Peyer's patch (tissue), 4 donors: ENCODE measurements around the gene ENAH. TPM values are rescaled to one million over a fixed set of nuclear protein-coding genes. Genes with fewer than 3 reads are reported as not detected.

Experiments
- DNase-seq, 3 donors: peaks; one replicate each; pipeline ENCODE4 v3.0.0-alpha.2; 2017 to 2019
- H3K27ac ChIP-seq, 4 donors: fragments of 200-600 bp; sonication (generic); one replicate each; pipeline ENCODE4 v1.5.1; 2016 to 2019
- H3K27me3 ChIP-seq, 2 donors: fragments of 200-600 bp; sonication (generic); one replicate each; pipeline ENCODE4 v1.5.1; 2019
- H3K36me3 ChIP-seq, 3 donors: fragments of 200-600 bp; sonication (generic); one replicate each; pipeline ENCODE4 v1.5.1; 2016 to 2019
- H3K4me1 ChIP-seq, 4 donors: fragments of 200-600 bp; sonication (generic); one replicate each; pipeline ENCODE4 v1.5.1; 2016 to 2019
- H3K4me3 ChIP-seq, 4 donors: fragments of 200-600 bp; sonication (generic); 1 replicate in 3 of 4; 2 replicates in 1 of 4; pipeline ENCODE4 v1.5.1; 2016 to 2019; ENCODE audit warnings: mild to moderate bottlenecking in 1 of 4
- H3K9me3 ChIP-seq, 4 donors: fragments of 200-600 bp; sonication (generic); one replicate each; pipeline ENCODE4 v1.5.1; 2016 to 2019; ENCODE audit warnings: mild to moderate bottlenecking in 1 of 4
- CTCF ChIP-seq, 6 experiments: fragments of 450-650 bp in 4 of 6; fragments of 200-600 bp in 2 of 6; sonication (generic) in 1 of 6; IDR thresholded peaks; one replicate each; pipeline ENCODE4 v1.5.1; 2017 to 2019; ENCODE audit warnings: antibody characterized with exemption in 6 of 6, mild to moderate bottlenecking in 3 of 6, moderate library complexity in 1 of 6
- POLR2A ChIP-seq, 2 donors: fragments of 450-650 bp; IDR thresholded peaks; one replicate each; pipeline ENCODE4 v1.5.1; 2017; ENCODE audit warnings: antibody characterized with exemption in 2 of 2, mild to moderate bottlenecking in 2 of 2, moderate library complexity in 2 of 2
- total RNA-seq, 4 donors: library from RNA; depleted of rRNA; stranded (reverse); fragments of >200 nt; gene quantifications; one replicate each; pipeline ENCODE4 v1.1.0, GENCODE V29; 2016

Gene ENAH
- total RNA-seq, 4 donors from 2014 or later: 7.6 to 51.2 (median 16.5) TPM

- Histone ChIP-seq H3K27me3 (no peaks in the 10 kb centered on the region), H3K4me1 (no peaks in the 10 kb centered on the region), H3K36me3 (no peaks in the 10 kb centered on the region), H3K9me3 (no peaks in the 10 kb centered on the region), H3K27ac (no peak overlapping the region), H3K4me3 (no peak overlapping the region)
- TF ChIP-seq CTCF (IDR thresholded peaks at IDR 0.05): no peak
- TF ChIP-seq POLR2A (IDR thresholded peaks at IDR 0.05): no peak
- DNase-seq: no peak
These were observed 154.3 kb downstream of the ENAH start for GRCh38 chr1:225498549-225499136.

GRCh38 chr1:225494789-225495359 is 158.0 kb downstream of the ENAH start:
- H3K27ac ChIP-seq: no peak overlapping the region
- no peaks in the 10 kb centered on the region for H3K36me3 ChIP-seq
- no peaks in the 10 kb centered on the region for H3K27me3 ChIP-seq
- no peaks in the 10 kb centered on the region for H3K9me3 ChIP-seq
- no peak for DNase-seq
- TF ChIP-seq POLR2A (IDR thresholded peaks at IDR 0.05): no peak
- TF ChIP-seq CTCF (IDR thresholded peaks at IDR 0.05): no peak
- no peak overlapping the region for H3K4me3 ChIP-seq
- no peaks in the 10 kb centered on the region for H3K4me1 ChIP-seq

- Histone ChIP-seq H3K4me3 (no peak overlapping the region), H3K4me1 (no peaks in the 10 kb centered on the region), H3K27me3 (no peaks in the 10 kb centered on the region)
These were observed 159.2 kb downstream of the ENAH start for GRCh38 chr1:225493591-225494246.

GRCh38 chr1:225488676-225489075 is 164.2 kb downstream of the ENAH start:
- TF ChIP-seq POLR2A (IDR thresholded peaks at IDR 0.05) (no peak), CTCF (IDR thresholded peaks at IDR 0.05) (no peak)
- H3K4me1 ChIP-seq: no peaks in the 10 kb centered on the region
- no peak for DNase-seq
- no peaks in the 10 kb centered on the region for H3K27me3 ChIP-seq
- H3K27ac ChIP-seq: peak overlapping the region in 1 of 4 donors; percentile 15
- no peaks in the 10 kb centered on the region for H3K36me3 ChIP-seq
- H3K9me3 ChIP-seq: no peaks in the 10 kb centered on the region
- H3K4me3 ChIP-seq: no peak overlapping the region

More at GRCh38 chr1:225493591-225494246, 159.2 kb downstream of the ENAH start:
- TF ChIP-seq CTCF (IDR thresholded peaks at IDR 0.05) (no peak), POLR2A (IDR thresholded peaks at IDR 0.05) (no peak)
- Histone ChIP-seq H3K27ac (no peak overlapping the region), H3K36me3 (no peaks in the 10 kb centered on the region), H3K9me3 (no peaks in the 10 kb centered on the region)
- no peak for DNase-seq

GRCh38 chr1:225486856-225487255 is 166.1 kb downstream of the ENAH start:
- no peak for DNase-seq
- Histone ChIP-seq H3K27me3 (no peaks in the 10 kb centered on the region), H3K9me3 (no peaks in the 10 kb centered on the region), H3K4me1 (peaks cover 0 to 8% (median 0%) of the 10 kb centered on the region in 4 donors), H3K36me3 (no peaks in the 10 kb centered on the region), H3K27ac (no peak overlapping the region), H3K4me3 (no peak overlapping the region)
- TF ChIP-seq POLR2A (IDR thresholded peaks at IDR 0.05) (no peak), CTCF (IDR thresholded peaks at IDR 0.05) (no peak)
